HG03196 (cell line): ENCODE data around the gene GPR158.

Experiments used
- ATAC-seq: cut with Tn5 transposase; IDR thresholded peaks from one replicate; pipeline ENCODE4 v1.9.1; 2021; ENCODE audit not compliant: unreplicated experiment

GPR158 gene

GRCh38 chr10:25392132-25392531, 217.3 kb downstream of the GPR158 start:
- ATAC-seq = no peak

GRCh38 chr10:25393621-25394020, 218.8 kb downstream of the GPR158 start:
- no peak for ATAC-seq

- no peak for ATAC-seq
Observed at GRCh38 chr10:25398680-25399079, 223.9 kb downstream of the GPR158 start.

GRCh38 chr10:25405871-25406270, 231.1 kb downstream of the GPR158 start:
- ATAC-seq = no peak

- no peak for ATAC-seq
Observed at GRCh38 chr10:25417611-25418010, 242.8 kb downstream of the GPR158 start.

- ATAC-seq = no peak
Observed at GRCh38 chr10:25425776-25426175, 251.0 kb downstream of the GPR158 start.

- ATAC-seq = no peak
Observed at GRCh38 chr10:25436431-25436830, 261.6 kb downstream of the GPR158 start.

- no peak for ATAC-seq
Observed at GRCh38 chr10:25441270-25441669, 266.5 kb downstream of the GPR158 start.

GRCh38 chr10:25444266-25444665, 269.5 kb downstream of the GPR158 start:
- no peak for ATAC-seq

GRCh38 chr10:25451401-25451800, 276.6 kb downstream of the GPR158 start:
- ATAC-seq = no peak

- ATAC-seq = no peak
Observed at GRCh38 chr10:25453619-25454018, 278.8 kb downstream of the GPR158 start.

- no peak for ATAC-seq
Observed at GRCh38 chr10:25455980-25456567, 281.3 kb downstream of the GPR158 start.

GRCh38 chr10:25457552-25457951, 282.8 kb downstream of the GPR158 start:
- no peak for ATAC-seq

- no peak for ATAC-seq
Observed at GRCh38 chr10:25465582-25466372, 291.0 kb downstream of the GPR158 start.

GRCh38 chr10:25467881-25468280, 293.1 kb downstream of the GPR158 start:
- no peak for ATAC-seq

GRCh38 chr10:25481467-25481866, 306.7 kb downstream of the GPR158 start:
- ATAC-seq = no peak

GRCh38 chr10:25483999-25484398, 309.2 kb downstream of the GPR158 start:
- ATAC-seq = no peak

GRCh38 chr10:25487266-25487665, 312.5 kb downstream of the GPR158 start:
- ATAC-seq = no peak

- no peak for ATAC-seq
Observed at GRCh38 chr10:25492040-25492439, 317.2 kb downstream of the GPR158 start.

- no peak for ATAC-seq
Observed at GRCh38 chr10:25492680-25493079, 317.9 kb downstream of the GPR158 start.

- no peak for ATAC-seq
Observed at GRCh38 chr10:25493122-25493893, 318.5 kb downstream of the GPR158 start.

GRCh38 chr10:25497246-25497645, 322.4 kb downstream of the GPR158 start:
- ATAC-seq = no peak
